22Rv1 (cell line): ENCODE data around the gene VIL1.

Experiments used
- H3K27ac ChIP-seq: fragments of 450-650 bp; 2 replicates; pipeline ENCODE4 v1.5.1; 2017
- ZFX ChIP-seq: fragments of 450-650 bp; IDR thresholded peaks from 2 replicates; pipeline ENCODE4 v1.6.1; 2017; ENCODE audit warnings: antibody characterized with exemption, borderline replicate concordance
- TF ChIP-seq, protein P1 (sequence below): fragments of 450-650 bp; IDR thresholded peaks from 2 replicates; pipeline ENCODE4 v1.5.1; 2017; ENCODE audit warnings: mild to moderate bottlenecking

Gene VIL1

DNA sequence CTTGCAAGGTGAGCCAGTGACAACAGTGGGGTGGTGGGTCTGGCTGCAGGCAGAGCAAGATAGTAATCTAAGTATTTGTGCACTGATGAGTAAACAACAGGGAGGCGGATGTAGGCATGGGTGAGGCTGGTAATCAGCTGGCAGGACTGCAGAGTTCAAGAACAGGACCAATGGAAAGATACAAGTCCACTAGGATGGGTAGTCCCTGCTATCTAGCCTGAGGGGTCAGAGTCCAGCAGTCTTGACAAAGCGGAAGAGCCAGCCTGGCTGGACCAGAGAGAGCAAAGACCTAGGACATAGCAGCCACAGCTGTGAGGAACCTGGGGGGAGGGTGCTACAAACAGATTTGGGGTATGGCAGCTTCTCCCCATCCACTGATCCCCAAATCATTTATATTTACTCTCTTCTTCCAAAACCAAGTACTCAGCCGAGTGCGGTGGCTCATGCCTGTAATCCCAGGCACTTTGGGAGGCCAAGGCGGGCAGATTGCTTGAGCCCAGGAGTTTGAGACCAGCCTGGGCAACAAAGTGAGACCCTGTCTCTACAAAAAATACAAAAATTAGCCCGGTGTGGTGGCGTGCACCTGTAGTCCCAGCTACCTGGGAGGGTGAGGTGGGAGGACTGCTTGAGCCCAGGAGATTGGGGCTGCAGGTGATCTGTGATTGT is 25.9 kb downstream of the VIL1 start:
- peak overlapping the region; percentile 100 for H3K27ac ChIP-seq
- TF ChIP-seq, protein P1, sequence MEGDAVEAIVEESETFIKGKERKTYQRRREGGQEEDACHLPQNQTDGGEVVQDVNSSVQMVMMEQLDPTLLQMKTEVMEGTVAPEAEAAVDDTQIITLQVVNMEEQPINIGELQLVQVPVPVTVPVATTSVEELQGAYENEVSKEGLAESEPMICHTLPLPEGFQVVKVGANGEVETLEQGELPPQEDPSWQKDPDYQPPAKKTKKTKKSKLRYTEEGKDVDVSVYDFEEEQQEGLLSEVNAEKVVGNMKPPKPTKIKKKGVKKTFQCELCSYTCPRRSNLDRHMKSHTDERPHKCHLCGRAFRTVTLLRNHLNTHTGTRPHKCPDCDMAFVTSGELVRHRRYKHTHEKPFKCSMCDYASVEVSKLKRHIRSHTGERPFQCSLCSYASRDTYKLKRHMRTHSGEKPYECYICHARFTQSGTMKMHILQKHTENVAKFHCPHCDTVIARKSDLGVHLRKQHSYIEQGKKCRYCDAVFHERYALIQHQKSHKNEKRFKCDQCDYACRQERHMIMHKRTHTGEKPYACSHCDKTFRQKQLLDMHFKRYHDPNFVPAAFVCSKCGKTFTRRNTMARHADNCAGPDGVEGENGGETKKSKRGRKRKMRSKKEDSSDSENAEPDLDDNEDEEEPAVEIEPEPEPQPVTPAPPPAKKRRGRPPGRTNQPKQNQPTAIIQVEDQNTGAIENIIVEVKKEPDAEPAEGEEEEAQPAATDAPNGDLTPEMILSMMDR, result no peak

DNA sequence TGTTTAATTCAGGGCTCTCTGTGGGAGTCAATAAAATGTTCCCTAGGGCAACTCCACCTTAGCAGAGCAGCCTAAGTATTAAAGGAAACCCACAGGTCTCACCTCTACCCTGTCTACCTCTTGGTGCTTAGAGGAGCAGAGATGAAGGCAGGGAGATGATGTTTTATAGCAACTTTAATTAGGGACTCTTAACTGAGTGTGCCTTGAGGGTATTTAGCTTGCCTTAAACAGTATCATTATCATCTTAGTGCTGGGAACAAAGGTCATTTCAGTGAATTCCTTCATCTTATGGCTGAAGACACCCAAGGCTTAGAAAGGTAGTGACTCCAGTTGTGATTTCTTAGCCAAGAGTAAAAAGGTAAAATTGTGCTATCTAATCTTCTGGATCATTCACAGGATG is 26.7 kb downstream of the VIL1 start:
- no peak for TF ChIP-seq ZFX
- TF ChIP-seq, protein P1, result no peak
- peak overlapping the region; percentile 100 for H3K27ac ChIP-seq

DNA sequence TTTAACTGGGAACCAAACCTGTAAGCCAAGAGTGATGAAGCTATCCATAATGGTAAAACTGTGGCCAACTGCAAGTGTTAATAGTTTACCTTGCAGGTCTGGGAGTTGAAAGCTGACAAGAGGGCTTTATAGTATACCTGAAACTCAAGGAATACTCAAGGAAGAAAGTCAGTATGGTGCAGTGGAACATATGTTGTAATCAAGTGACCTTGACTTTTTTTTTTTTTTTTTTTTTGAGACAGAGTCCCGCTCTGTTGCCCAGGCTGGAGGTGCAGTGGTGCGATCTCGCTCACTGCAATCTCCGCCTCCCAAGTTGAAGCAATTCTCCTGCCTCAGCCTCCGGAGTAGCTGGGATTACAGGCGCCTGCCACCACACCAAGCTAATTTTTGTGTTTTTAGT is 27.6 kb downstream of the VIL1 start:
- H3K27ac ChIP-seq, result peak overlapping the region; percentile 100
- TF ChIP-seq, protein P1, result no peak
- TF ChIP-seq ZFX, result no peak

DNA sequence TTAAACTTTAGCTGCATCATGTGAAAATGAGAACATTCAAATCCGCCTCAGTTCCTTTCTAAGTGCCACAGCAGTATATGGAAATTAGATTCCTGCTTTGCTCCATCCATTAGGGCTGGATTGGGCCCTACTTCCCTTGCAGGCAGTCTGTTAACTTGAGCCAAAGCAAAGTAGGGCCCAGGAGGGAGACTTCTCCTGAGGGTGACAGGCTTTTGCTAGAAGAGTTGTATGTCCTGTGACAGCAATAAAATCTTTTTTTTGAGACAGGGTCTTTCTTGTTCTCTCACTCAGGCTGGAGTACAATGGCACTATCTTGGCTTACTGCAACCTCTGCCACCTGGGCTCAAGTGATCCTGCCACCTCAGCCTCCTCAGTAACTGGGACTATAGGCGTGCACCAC is 28.1 kb downstream of the VIL1 start:
- TF ChIP-seq, protein P1, result no peak
- no peak for TF ChIP-seq ZFX
- peak overlapping the region; percentile 100 for H3K27ac ChIP-seq

DNA sequence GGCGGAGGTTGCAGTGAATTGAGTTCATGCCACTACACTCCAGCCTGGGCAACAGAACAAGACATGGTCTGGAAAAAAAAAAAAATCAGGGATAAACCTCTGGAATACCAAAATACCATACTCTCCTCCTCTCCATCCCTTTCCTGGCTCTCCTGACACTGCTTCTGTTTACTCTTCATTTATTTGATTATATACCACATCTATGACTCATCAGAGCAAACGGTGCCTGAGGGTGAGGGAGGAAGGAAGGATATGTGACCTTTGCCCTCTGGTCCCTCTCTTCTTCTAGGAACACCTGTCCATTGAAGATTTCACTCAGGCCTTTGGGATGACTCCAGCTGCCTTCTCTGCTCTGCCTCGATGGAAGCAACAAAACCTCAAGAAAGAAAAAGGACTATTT is 30.0 kb downstream of the VIL1 start:
- H3K27ac ChIP-seq, result peak overlapping the region; percentile 100
- TF ChIP-seq ZFX, result no peak

DNA sequence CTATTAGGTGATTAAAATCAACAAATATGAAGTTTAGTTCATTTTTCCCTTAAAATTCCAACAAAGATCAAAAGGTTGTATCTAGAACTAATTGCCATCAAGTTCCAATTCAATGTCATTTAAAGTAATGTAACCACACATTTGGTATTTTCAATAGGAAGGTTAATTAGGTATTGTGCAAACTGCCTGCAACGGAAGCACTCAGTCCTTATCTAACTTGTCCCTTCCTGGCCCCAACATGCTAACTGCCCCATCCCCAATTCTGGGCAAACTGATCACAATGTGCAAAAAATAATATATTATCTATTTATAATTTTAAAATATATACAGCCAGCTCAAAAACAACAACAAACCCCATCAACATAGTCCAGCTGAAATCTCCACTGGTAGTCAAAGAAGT is 33.2 kb downstream of the VIL1 start:
- H3K27ac ChIP-seq, result peak overlapping the region; percentile 100

DNA sequence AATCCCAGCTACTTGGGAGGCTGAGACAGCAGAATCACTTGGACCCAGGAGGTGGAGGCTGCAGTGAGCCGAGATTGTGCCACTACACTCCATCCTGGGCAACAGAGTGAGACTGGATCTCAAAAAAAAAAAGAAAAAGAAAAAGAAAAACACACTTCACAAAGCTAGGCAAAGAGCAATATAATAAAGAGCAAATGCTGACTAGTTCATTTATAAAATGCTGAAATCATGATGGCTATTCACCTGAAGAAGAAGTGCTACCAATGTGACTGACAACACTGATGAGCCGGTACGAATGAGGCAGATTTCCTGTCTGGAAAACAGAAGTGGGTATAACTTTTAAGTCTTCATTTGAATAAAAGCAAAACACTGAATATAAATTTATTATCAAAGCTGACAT is 37.9 kb downstream of the VIL1 start:
- TF ChIP-seq, protein P1, result no peak
- no peak for TF ChIP-seq ZFX
- H3K27ac ChIP-seq, result 0 out of 2 replicates have a peak overlapping the region, but pooled peaks have one; percentile 100

More for the DNA sequence above, 33.2 kb downstream of the VIL1 start:
- TF ChIP-seq ZFX, result no peak
- TF ChIP-seq, protein P1, result no peak

DNA sequence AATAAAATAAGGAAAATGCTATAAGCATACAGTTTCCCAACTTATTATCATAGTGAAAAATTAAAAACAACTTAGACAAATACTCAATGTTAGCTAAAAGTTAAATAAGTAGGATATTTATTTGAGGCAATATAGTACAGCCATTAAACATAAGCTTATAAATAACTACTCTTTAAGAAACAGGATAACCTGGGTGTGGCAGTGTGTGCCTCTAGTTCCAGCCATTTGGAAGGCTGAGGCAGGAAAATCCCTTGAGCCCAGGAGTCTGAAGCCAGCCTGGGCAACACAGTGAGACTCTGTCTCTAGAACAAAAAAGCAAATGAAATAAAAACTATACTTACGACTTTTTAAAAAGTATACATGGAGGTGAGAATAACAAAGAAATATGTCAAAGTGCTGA is 39.7 kb downstream of the VIL1 start:
- TF ChIP-seq, protein P1, result no peak
- TF ChIP-seq ZFX, result no peak
- H3K27ac ChIP-seq, result peak overlapping the region; percentile 37
